PC-9 (cell line): ENCODE results near the gene LNX2. TPM values are rescaled to one million over a fixed set of nuclear protein-coding genes. Genes with fewer than 3 reads are reported as not detected.

Experiments used
- BruUV-seq: library from RNA; stranded (reverse); fragments of 400-500 nt; replicated peaks from 2 replicates; lab custom pipeline; 2021; lab: Mats Ljungman, UMichigan
- CTCF ChIA-PET: fragments of 300-600 bp; sonication (Branson Sonifier 250); formaldehyde crosslinking; loops from one replicate; lab custom pipeline; 2022; ENCODE audit warnings: antibody characterized with exemption; lab: Charles Lee
- POLR2A ChIA-PET: fragments of 300-600 bp; sonication (Branson Sonifier 250); formaldehyde crosslinking; loops from one replicate; lab custom pipeline; 2022; ENCODE audit warnings: antibody characterized with exemption; ENCODE audit not compliant: unreplicated experiment; lab: Charles Lee
- DNase-seq, 2 experiments: peaks; one replicate each; pipeline versions ENCODE4 v3.0.0 to v3.0.0-alpha.2; 2015 to 2022; ENCODE audit warnings: mixed read lengths in 1 of 2
- H2AFZ ChIP-seq: fragments of 200-600 bp; sonication (generic); 2 replicates; pipeline ENCODE4 v1.8.1; 2017; ENCODE audit warnings: antibody characterized with exemption
- H3F3A ChIP-seq: fragments of 200-600 bp; sonication (generic); 2 replicates; pipeline ENCODE4 v1.8.1; 2017; ENCODE audit warnings: antibody characterized with exemption, mild to moderate bottlenecking, low read depth; ENCODE audit not compliant: insufficient read depth
- H3K27ac ChIP-seq: fragments of 200-600 bp; sonication (generic); 2 replicates; pipeline ENCODE4 v1.6.1; 2016; ENCODE audit warnings: mixed run types
- H3K27me3 ChIP-seq: fragments of 200-600 bp; sonication (generic); 2 replicates; pipeline ENCODE4 v1.6.1; 2016; ENCODE audit warnings: low read depth, mixed run types; ENCODE audit not compliant: insufficient read depth
- H3K36me3 ChIP-seq: fragments of 200-600 bp; sonication (generic); 2 replicates; pipeline ENCODE4 v1.6.1; 2016; ENCODE audit warnings: low read depth, mixed run types
- H3K4me1 ChIP-seq: fragments of 200-600 bp; sonication (generic); replicated peaks from 2 replicates; pipeline ENCODE4 v1.6.1; 2016; ENCODE audit warnings: mixed run types; ENCODE audit not compliant: insufficient read depth
- H3K4me2 ChIP-seq: fragments of 200-600 bp; sonication (generic); 2 replicates; pipeline ENCODE4 v1.6.1; 2017; ENCODE audit warnings: mixed run types
- H3K4me3 ChIP-seq: fragments of 200-600 bp; sonication (generic); 2 replicates; pipeline ENCODE4 v1.6.1; 2016; ENCODE audit warnings: mixed run types
- H3K79me2 ChIP-seq: fragments of 200-600 bp; sonication (generic); 2 replicates; pipeline ENCODE4 v1.6.1; 2017; ENCODE audit warnings: low read depth, mixed run types
- H3K9me2 ChIP-seq: fragments of 200-600 bp; sonication (generic); 2 replicates; pipeline ENCODE4 v1.8.1; 2017; ENCODE audit warnings: mild to moderate bottlenecking; ENCODE audit not compliant: insufficient read depth
- H3K9me3 ChIP-seq: fragments of 200-600 bp; sonication (generic); 2 replicates; pipeline ENCODE4 v1.8.1; 2016; ENCODE audit warnings: low read depth; ENCODE audit not compliant: insufficient read depth
- H4K20me1 ChIP-seq: fragments of 200-600 bp; sonication (generic); 2 replicates; pipeline ENCODE4 v1.8.1; 2017; ENCODE audit not compliant: insufficient read depth
- EZH2 ChIP-seq: fragments of 200-600 bp; sonication (generic); IDR thresholded peaks from 2 replicates; pipeline ENCODE4 v1.8.0; 2017; ENCODE audit warnings: antibody characterized with exemption, low read depth
- intact Hi-C: fragments of 100-400 bp; cut with micrococcal nuclease; formaldehyde crosslinking; loops from one replicate; pipeline ENCODE4 v1.10.0; 2022; ENCODE audit not compliant: unreplicated experiment
- total RNA-seq: library from RNA; stranded (reverse); gene quantifications from 2 replicates; pipeline ENCODE4 v1.2.3, GENCODE V29; 2021
- TF ChIP-seq, protein P1 (sequence below): fragments of 200-600 bp; sonication (generic); conservative IDR thresholded peaks from 2 replicates; pipeline ENCODE4 v1.6.1; 2017; ENCODE audit warnings: mixed run types, antibody characterized with exemption, mild to moderate bottlenecking, moderate library complexity

Gene LNX2
- total RNA-seq, 1 experiment from 2014 or later: 7.0 TPM

DNA sequence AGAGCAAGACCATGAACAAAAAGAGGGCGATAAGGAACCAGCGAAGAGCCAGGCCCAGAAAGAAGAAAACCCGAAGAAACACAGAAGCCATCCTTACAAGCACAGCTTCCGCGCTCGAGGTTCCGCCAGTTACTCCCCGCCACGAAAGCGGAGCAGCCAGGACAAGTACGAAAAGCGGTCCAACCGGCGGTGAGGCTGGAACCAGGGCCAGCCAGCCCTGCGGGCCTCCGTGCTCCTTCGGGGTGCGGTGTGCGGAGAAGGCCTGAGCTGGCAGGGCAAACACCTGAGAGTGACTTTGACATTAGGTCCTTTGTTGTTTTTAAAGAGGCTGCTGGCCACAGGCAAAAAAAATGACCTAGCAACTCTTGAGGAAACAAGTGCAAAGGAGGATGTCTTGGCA is 45.4 kb upstream of the LNX2 start:
- Histone ChIP-seq H3K9me2 (no peaks in the 10 kb centered on the region), H3K4me1 (no peaks in the 10 kb centered on the region), H3K27ac (no peak overlapping the region), H3K4me3 (no peak overlapping the region), H3K36me3 (no peaks in the 10 kb centered on the region), H3K9me3 (no peaks in the 10 kb centered on the region), H2AFZ (no peak overlapping the region), H3K27me3 (no peaks in the 10 kb centered on the region), H3F3A (no peaks in the 10 kb centered on the region; the same call in none of the 2 replicates), H4K20me1 (no peaks in the 10 kb centered on the region), H3K4me2 (no peak overlapping the region), H3K79me2 (no peaks in the 10 kb centered on the region)
- no peak for DNase-seq
- no peak for TF ChIP-seq EZH2
- TF ChIP-seq, protein P1, sequence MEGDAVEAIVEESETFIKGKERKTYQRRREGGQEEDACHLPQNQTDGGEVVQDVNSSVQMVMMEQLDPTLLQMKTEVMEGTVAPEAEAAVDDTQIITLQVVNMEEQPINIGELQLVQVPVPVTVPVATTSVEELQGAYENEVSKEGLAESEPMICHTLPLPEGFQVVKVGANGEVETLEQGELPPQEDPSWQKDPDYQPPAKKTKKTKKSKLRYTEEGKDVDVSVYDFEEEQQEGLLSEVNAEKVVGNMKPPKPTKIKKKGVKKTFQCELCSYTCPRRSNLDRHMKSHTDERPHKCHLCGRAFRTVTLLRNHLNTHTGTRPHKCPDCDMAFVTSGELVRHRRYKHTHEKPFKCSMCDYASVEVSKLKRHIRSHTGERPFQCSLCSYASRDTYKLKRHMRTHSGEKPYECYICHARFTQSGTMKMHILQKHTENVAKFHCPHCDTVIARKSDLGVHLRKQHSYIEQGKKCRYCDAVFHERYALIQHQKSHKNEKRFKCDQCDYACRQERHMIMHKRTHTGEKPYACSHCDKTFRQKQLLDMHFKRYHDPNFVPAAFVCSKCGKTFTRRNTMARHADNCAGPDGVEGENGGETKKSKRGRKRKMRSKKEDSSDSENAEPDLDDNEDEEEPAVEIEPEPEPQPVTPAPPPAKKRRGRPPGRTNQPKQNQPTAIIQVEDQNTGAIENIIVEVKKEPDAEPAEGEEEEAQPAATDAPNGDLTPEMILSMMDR: no peak
- ChIA-PET CTCF (interaction anchor here (0.6 kb wide), 1 partner anchor 227 kb away, joined by 8 read pairs; no protein-coding TSS in a partner anchor), POLR2A (interaction anchor here (0.5 kb wide), 1 partner anchor 230 kb away, joined by 5 read pairs; no protein-coding TSS in a partner anchor)
- no TSS peak for BruUV-seq
- intact Hi-C loops: no loop called here

GRCh38 chr13:27665333-27665732 is 45.0 kb upstream of the LNX2 start:
- Histone ChIP-seq H2AFZ (no peak overlapping the region), H3K9me3 (no peaks in the 10 kb centered on the region), H4K20me1 (no peaks in the 10 kb centered on the region), H3F3A (no peaks in the 10 kb centered on the region; the same call in none of the 2 replicates), H3K4me2 (no peak overlapping the region), H3K36me3 (no peaks in the 10 kb centered on the region; the same call in 1 of the 2 replicates), H3K9me2 (no peaks in the 10 kb centered on the region), H3K4me3 (no peak overlapping the region), H3K4me1 (no peaks in the 10 kb centered on the region), H3K27ac (no peak overlapping the region), H3K27me3 (no peaks in the 10 kb centered on the region), H3K79me2 (no peaks in the 10 kb centered on the region)
- no TSS peak for BruUV-seq
- no peak for DNase-seq
- CTCF ChIA-PET: no interaction called here
- POLR2A ChIA-PET: interaction anchor here (0.5 to 0.7 kb wide), 2 partner anchors 230 to 1250 kb away, joined by 5 to 7 read pairs; no protein-coding TSS in a partner anchor
- intact Hi-C loops: no loop called here
- TF ChIP-seq, protein P1: no peak
- no peak for TF ChIP-seq EZH2

DNA sequence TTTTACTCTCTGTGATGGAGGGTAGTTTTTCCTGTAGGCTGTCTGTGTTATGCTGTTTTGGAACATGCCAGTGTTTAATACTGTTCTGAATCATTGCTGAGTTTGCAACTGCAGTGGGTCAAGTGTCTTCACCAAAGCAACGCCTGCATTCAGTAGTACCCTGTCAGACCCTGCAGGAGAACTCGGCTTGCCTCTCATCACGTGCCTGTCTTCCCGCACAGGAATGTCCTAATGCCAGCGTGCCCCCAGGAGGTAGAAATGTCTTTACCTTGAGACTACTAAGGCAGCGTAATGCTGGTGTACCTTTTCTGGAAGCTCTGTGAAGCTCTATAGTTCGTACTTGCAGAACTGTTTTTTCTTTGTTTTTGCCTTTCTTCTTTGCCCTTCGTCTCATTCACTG is 43.6 kb upstream of the LNX2 start:
- Histone ChIP-seq H3F3A (no peaks in the 10 kb centered on the region; the same call in none of the 2 replicates), H3K27ac (no peak overlapping the region), H3K36me3 (no peaks in the 10 kb centered on the region; the same call in 1 of the 2 replicates), H2AFZ (no peak overlapping the region), H3K4me3 (no peak overlapping the region), H3K9me2 (no peaks in the 10 kb centered on the region), H3K9me3 (no peaks in the 10 kb centered on the region), H3K27me3 (no peaks in the 10 kb centered on the region), H4K20me1 (no peaks in the 10 kb centered on the region), H3K4me1 (peaks cover 2% of the 10 kb centered on the region), H3K4me2 (no peak overlapping the region), H3K79me2 (0 out of 2 replicates have a peak, but pooled peaks cover under 1% of the 10 kb centered on the region)
- intact Hi-C loops: no loop called here
- BruUV-seq: no TSS peak
- TF ChIP-seq, protein P1: no peak
- TF ChIP-seq EZH2: no peak
- DNase-seq: no peak
- POLR2A ChIA-PET: no interaction called here
- CTCF ChIA-PET: interaction anchor here (0.6 kb wide), 1 partner anchor 285 kb away, joined by 4 read pairs; no protein-coding TSS in a partner anchor
